Suprapubic skin (tissue), 3 donors: Measurements from ENCODE around the gene MAP2.

ENCODE experiments used
- EP300 ChIP-seq: sonication (generic); formaldehyde crosslinking; IDR thresholded peaks from one replicate; pipeline ENCODE4 v1.6.1; 2017; ENCODE audit warnings: antibody characterized with exemption
- TF ChIP-seq, protein P1 (sequence below), 2 donors: fragments of 200-600 bp in 1 of 2; fragments of 450-650 bp in 1 of 2; sonication (generic) in 1 of 2; IDR thresholded peaks; one replicate each; pipeline ENCODE4 v1.5.1; 2016 to 2019; ENCODE audit warnings: antibody characterized with exemption in 2 of 2, mild to moderate bottlenecking in 1 of 2, moderate library complexity in 1 of 2

DNA sequence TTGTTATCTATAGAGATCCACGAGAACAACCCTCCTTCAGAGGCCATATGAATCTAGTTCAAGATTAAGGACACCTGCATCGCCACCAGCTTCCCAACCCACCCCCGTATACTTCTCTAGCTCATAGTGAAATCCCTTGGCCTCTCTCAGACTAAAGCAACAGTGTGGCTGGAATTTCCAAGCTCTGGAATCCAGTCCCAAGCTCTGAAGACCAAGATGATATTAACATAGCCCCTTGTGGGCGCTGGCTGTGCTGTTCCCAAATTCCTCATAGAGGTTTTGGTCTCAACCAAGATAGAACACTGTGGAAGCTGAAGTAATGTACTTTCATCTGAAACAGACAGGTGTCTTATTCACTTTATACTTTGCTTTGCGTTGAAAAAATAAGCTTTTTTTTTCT, 139.6 kb downstream of the MAP2 start:
- TF ChIP-seq EP300 = no peak
- TF ChIP-seq, protein P1, sequence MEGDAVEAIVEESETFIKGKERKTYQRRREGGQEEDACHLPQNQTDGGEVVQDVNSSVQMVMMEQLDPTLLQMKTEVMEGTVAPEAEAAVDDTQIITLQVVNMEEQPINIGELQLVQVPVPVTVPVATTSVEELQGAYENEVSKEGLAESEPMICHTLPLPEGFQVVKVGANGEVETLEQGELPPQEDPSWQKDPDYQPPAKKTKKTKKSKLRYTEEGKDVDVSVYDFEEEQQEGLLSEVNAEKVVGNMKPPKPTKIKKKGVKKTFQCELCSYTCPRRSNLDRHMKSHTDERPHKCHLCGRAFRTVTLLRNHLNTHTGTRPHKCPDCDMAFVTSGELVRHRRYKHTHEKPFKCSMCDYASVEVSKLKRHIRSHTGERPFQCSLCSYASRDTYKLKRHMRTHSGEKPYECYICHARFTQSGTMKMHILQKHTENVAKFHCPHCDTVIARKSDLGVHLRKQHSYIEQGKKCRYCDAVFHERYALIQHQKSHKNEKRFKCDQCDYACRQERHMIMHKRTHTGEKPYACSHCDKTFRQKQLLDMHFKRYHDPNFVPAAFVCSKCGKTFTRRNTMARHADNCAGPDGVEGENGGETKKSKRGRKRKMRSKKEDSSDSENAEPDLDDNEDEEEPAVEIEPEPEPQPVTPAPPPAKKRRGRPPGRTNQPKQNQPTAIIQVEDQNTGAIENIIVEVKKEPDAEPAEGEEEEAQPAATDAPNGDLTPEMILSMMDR (IDR thresholded peaks at IDR 0.05) = no peak
